ENCODE results near the gene SERPINB8.

GRCh38 chr18:63999871-64000270, 30.0 kb downstream of the SERPINB8 start:
- no peak for TF ChIP-seq CTCF (conservative IDR thresholded peaks at IDR 0.05 in 1 of 2, IDR thresholded peaks at IDR 0.05 in 1 of 2; ENCODE audit: low read depth in 1 of 2, low read length in 2 of 2)
- TF ChIP-seq EZH2 (IDR thresholded peaks at IDR 0.05; ENCODE audit: low read length, missing control alignments), result no peak
